ENCODE data around the gene DECR2. TPM values are rescaled to one million over a fixed set of nuclear protein-coding genes. Genes with fewer than 3 reads are reported as not detected.
"Not testable (repeated sequence)": the region's sequence is repeated elsewhere in the genome, so short reads cannot be mapped to it uniquely, and the experiment has no call there.

DECR2 gene
- total RNA-seq, 1 donor from 2014 or later, result 21.5 TPM

GRCh38 chr16:410516-411178 lies 9.0 kb downstream of the DECR2 start:
- no peak overlapping the region for H3K27ac Mint-ChIP-seq

DNA sequence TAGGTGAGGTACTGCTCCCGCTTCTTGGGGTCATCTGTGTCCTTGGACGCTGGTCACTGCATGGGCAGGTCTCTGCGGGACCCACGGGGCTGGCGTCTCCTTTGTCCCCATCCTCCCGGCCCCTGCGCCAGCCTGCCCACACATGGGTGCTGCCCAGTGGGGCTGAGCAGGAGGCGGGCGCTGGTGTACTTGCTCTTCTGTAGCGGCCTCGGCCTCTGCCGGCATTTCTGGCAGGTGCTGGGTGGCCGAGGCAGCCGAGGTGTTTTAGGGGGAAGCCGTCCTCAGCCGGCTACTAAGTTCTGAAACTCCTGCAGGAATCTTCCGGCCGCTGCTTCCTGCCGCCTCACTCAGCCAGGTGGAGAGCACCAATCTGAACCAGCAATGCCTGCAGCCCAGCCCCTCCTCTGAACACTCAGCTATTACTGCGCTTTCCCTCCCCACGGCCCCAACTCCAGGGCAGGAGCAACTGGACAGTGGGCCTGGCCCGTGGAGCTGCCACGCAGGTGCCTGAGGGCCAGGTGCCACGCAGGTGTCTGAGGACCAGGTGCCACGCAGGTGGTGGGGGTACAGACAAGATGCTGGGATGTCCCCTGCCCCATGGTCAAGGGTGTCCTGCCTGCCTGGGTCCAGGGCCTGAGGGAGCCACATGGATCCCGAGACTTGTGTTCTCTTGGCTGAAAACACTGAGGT lies 10.0 kb downstream of the DECR2 start:
- Mint-ChIP-seq H3K4me3 (no peak overlapping the region), H3K9me3 (no peaks in the 10 kb centered on the region), H3K27ac (no peak overlapping the region), H3K4me1 (ENCODE audit: unreplicated experiment) (peaks cover 4% of the 10 kb centered on the region), H3K27me3 (no peaks in the 10 kb centered on the region), H3K36me3 (no peaks in the 10 kb centered on the region)
- DNase-seq (ENCODE audit: extremely low spot score, unreplicated experiment), result no peak
- no peak for TF ChIP-seq CTCF (conservative IDR thresholded peaks at IDR 0.05)

More at GRCh38 chr16:410516-411178, 9.0 kb downstream of the DECR2 start:
- Mint-ChIP-seq H3K36me3 (no peaks in the 10 kb centered on the region), H3K4me3 (no peak overlapping the region), H3K4me1 (ENCODE audit: unreplicated experiment) (peaks cover 4% of the 10 kb centered on the region), H3K27me3 (no peaks in the 10 kb centered on the region), H3K9me3 (no peaks in the 10 kb centered on the region)
- no peak for DNase-seq (ENCODE audit: extremely low spot score, unreplicated experiment)
- TF ChIP-seq CTCF (conservative IDR thresholded peaks at IDR 0.05), result no peak

GRCh38 chr16:414395-415169 lies 12.9 kb downstream of the DECR2 start:
- no peak overlapping the region for H3K4me3 Mint-ChIP-seq
- no peaks in the 10 kb centered on the region for H3K27me3 Mint-ChIP-seq
- peaks cover 1% of the 10 kb centered on the region for H3K4me1 Mint-ChIP-seq (ENCODE audit: unreplicated experiment)
- no peaks in the 10 kb centered on the region for H3K36me3 Mint-ChIP-seq
- no peaks in the 10 kb centered on the region for H3K9me3 Mint-ChIP-seq
- no peak for DNase-seq (ENCODE audit: extremely low spot score, unreplicated experiment)
- no peak overlapping the region for H3K27ac Mint-ChIP-seq
- no peak for TF ChIP-seq CTCF (conservative IDR thresholded peaks at IDR 0.05)

- H3K4me1 Mint-ChIP-seq (ENCODE audit: unreplicated experiment); H3K27me3 Mint-ChIP-seq; H3K36me3 Mint-ChIP-seq; DNase-seq (ENCODE audit: extremely low spot score, unreplicated experiment); H3K27ac Mint-ChIP-seq; H3K4me3 Mint-ChIP-seq; H3K9me3 Mint-ChIP-seq: not testable (repeated sequence)
Measured at GRCh38 chr16:415170-415498, 13.4 kb downstream of the DECR2 start.

DNA sequence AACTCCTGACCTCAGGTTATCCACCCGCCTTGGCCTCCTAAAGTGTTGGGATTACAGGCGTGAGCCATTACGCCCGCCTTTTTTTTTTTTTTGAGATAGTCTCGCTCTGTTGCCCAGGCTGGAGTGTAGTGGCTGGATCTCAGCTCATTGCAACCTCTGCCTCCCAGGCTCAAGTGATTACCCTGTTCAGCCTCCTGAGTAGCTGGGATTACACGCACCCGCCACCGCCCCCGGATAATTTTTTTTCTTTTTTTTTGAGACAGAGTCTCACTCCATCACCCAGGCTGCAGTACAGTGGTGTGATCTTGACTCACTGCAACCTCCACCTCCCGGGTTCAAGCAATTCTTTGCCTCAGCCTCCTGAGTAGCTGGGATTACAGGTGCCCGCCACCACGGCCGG lies 20.5 kb downstream of the DECR2 start:
- H3K4me1 Mint-ChIP-seq (ENCODE audit: unreplicated experiment); H3K27ac Mint-ChIP-seq; H3K9me3 Mint-ChIP-seq; H3K36me3 Mint-ChIP-seq; H3K4me3 Mint-ChIP-seq; DNase-seq (ENCODE audit: extremely low spot score, unreplicated experiment): not testable (repeated sequence)
- peaks cover 19% of the 10 kb centered on the region for H3K27me3 Mint-ChIP-seq

DNA sequence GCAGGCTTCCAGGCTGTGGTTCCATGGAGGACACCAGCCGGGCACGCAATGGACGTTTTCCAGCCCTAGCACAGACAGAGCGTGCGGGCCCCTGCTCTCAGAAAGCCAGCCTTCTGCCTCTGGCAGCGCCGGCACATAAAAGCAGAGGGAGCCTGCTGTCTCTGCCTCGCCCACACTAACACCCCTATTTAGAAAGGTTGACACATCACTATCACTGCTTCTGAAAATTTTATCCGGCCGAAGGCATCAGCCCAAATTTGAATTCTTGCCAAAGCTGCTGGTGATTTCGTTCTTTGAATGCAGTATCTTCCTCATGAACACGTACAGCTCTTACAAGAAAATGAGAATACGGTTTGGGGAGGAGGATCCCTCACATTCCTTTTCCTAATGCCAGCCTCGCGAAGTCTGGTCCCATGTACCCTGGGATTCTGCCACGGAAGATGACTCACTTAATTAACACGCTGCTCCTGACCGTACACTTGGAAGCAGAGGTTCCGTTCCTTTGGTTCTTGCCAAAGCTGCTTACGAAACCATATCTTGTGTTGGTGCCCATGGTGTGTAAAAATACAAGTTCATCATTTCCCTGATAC lies 22.4 kb downstream of the DECR2 start:
- H3K4me3 Mint-ChIP-seq, result peak overlapping the region; percentile 82
- peak overlapping the region; percentile 23 for H3K27ac Mint-ChIP-seq
- no peaks in the 10 kb centered on the region for H3K9me3 Mint-ChIP-seq
- no peak for DNase-seq (ENCODE audit: extremely low spot score, unreplicated experiment)
- TF ChIP-seq CTCF (conservative IDR thresholded peaks at IDR 0.05), result no peak
- H3K36me3 Mint-ChIP-seq, result peaks cover 5% of the 10 kb centered on the region
- peaks cover 19% of the 10 kb centered on the region for H3K27me3 Mint-ChIP-seq
- peaks cover 20% of the 10 kb centered on the region for H3K4me1 Mint-ChIP-seq (ENCODE audit: unreplicated experiment)
